ENCODE measurements around the gene SLIT3. TPM values are rescaled to one million over a fixed set of nuclear protein-coding genes. Genes with fewer than 3 reads are reported as not detected.

The SLIT3 gene
- total and polyA plus RNA-seq, 9 of the 15 experiments (the other 6 are each of a cell fraction or from before 2014, with no cell fraction given): 0.01 to 0.04 TPM; not detected in 7

- ChIA-PET POLR2A (interaction anchor here (1.1 kb wide), 1 partner anchor 11 kb away, joined by 6 read pairs; no protein-coding TSS in a partner anchor), CTCF (ENCODE audit: low intra/inter-chr PET ratio) (no interaction called here)
- Histone ChIP-seq H3K9me3 (replicated peaks; ENCODE audit: control insufficient read depth, insufficient read depth, low read depth, low read length) (no peaks in the 10 kb centered on the region), H3K79me2 (ENCODE audit: control insufficient read depth, insufficient read depth, low read length) (no peaks in the 10 kb centered on the region), H3K9ac (ENCODE audit: insufficient read depth in 1 of 2, low read depth in 2 of 2, low read length in 2 of 2) (no peak overlapping the region), H3K4me3 (no peak overlapping the region), H3K36me3 (ENCODE audit: control insufficient read depth, insufficient read depth, low read length) (no peaks in the 10 kb centered on the region), H4K20me1 (replicated peaks; ENCODE audit: control insufficient read depth, insufficient read depth, low read length) (no peaks in the 10 kb centered on the region; the same call in 1 of the 2 replicates), H3K9me1 (ENCODE audit: control insufficient read depth, insufficient read depth, low read length) (no peaks in the 10 kb centered on the region), H2AFZ (ENCODE audit: low read depth, low read length) (no peak overlapping the region), H3K27ac (ENCODE audit: extremely low read depth, low read depth, low read length) (no peak overlapping the region), H3K27me3 (ENCODE audit: control insufficient read depth in 2 of 2, insufficient read depth in 2 of 2, low read length in 2 of 2) (no peaks in the 10 kb centered on the region), H3K4me2 (ENCODE audit: insufficient read depth, low read length) (no peak overlapping the region), H3K4me1 (replicated peaks in 1 of 2; ENCODE audit: control insufficient read depth in 2 of 2, insufficient read depth in 2 of 2, low read length in 2 of 2) (no peaks in the 10 kb centered on the region)
- under 1% methylated on average over 6 of the region's 6 CpGs for WGBS (ENCODE audit: insufficient coverage, low coverage, missing lambda C conversion rate)
- in situ Hi-C loops (cut with MboI): no loop called here
- FAIRE-seq: no peak
- no peak for DNase-seq (ENCODE audit: extremely low read depth in 1 of 4, low spot score in 3 of 4)
- no TSS peak for BruUV-seq (replicated peaks)
- no peak for TF ChIP-seq CCAR2 (IDR thresholded peaks at IDR 0.05; ENCODE audit: low read depth, low read length)
- TF ChIP-seq POLR2AphosphoS5 (IDR thresholded peaks at IDR 0.05; ENCODE audit: control insufficient read depth, insufficient read depth, low read depth, low read length): no peak
- no peak for TF ChIP-seq RBM17 (IDR thresholded peaks at IDR 0.05; ENCODE audit: borderline replicate concordance, low read depth, low read length)
- TF ChIP-seq NFYB (IDR thresholded peaks at IDR 0.05; ENCODE audit: extremely low read depth, insufficient read length): no peak
- no peak for TF ChIP-seq DPF2 (IDR thresholded peaks at IDR 0.05)
- TF ChIP-seq E2F6 (IDR thresholded peaks at IDR 0.05; ENCODE audit: borderline replicate concordance in 1 of 2, extremely low read depth in 1 of 2, insufficient read depth in 1 of 2, insufficient read length in 1 of 2, low read depth in 1 of 2, low read length in 1 of 2, poor library complexity in 1 of 2, severe bottlenecking in 1 of 2): no peak
- no peak for TF ChIP-seq MED1 (CRISPR knock-in tag; IDR thresholded peaks at IDR 0.05; ENCODE audit: borderline replicate concordance)
- TF ChIP-seq NUFIP1 (IDR thresholded peaks at IDR 0.05; ENCODE audit: partially characterized antibody): no peak
- TF ChIP-seq ZNF644 (tag; IDR thresholded peaks at IDR 0.05; ENCODE audit: low read depth): no peak
- no peak for TF ChIP-seq MIER1 (IDR thresholded peaks at IDR 0.05; ENCODE audit: low read depth)
- no peak for TF ChIP-seq ZNF583 (CRISPR knock-in tag; IDR thresholded peaks at IDR 0.05)
- no peak for TF ChIP-seq TCF7 (IDR thresholded peaks at IDR 0.05; ENCODE audit: borderline replicate concordance)
- TF ChIP-seq ZNF121 (CRISPR knock-in tag; conservative IDR thresholded peaks at IDR 0.05): no peak
- TF ChIP-seq HDAC3 (IDR thresholded peaks at IDR 0.05; ENCODE audit: borderline replicate concordance, partially characterized antibody): no peak
- no peak for TF ChIP-seq RNF2 (IDR thresholded peaks at IDR 0.05)
- TF ChIP-seq MCM7 (IDR thresholded peaks at IDR 0.05): no peak
- no peak for TF ChIP-seq SMAD1 (IDR thresholded peaks at IDR 0.05; ENCODE audit: low read depth, low read length, partially characterized antibody)
- intact Hi-C loops (cut with micrococcal nuclease): no loop called here
- ATAC-seq: no peak
Observed at GRCh38 chr5:168890816-168891812, 409.8 kb downstream of the SLIT3 start.
